OCI-LY1 (cell line): Measurements from ENCODE around the gene PACSIN2.

ENCODE experiments used
- H2AFZ ChIP-seq: fragments of 200-600 bp; sonication (generic), shearing (Covaris generic); 2 replicates; pipeline ENCODE4 v1.6.0; 2014; ENCODE audit warnings: antibody characterized with exemption, mild to moderate bottlenecking, low read length
- H3F3A ChIP-seq: fragments of 200-600 bp; sonication (generic), shearing (Covaris generic); 2 replicates; pipeline ENCODE4 v1.6.0; 2014; ENCODE audit warnings: mild to moderate bottlenecking, antibody characterized with exemption, low read length, moderate library complexity; ENCODE audit not compliant: insufficient read depth
- H3K27ac ChIP-seq: fragments of 200-600 bp; sonication (generic); 2 replicates; pipeline ENCODE4 v1.5.1; 2014; ENCODE audit warnings: low read length, mixed run types, mild to moderate bottlenecking, low read depth; ENCODE audit not compliant: poor library complexity, severe bottlenecking
- H3K27me3 ChIP-seq: fragments of 200-600 bp; sonication (generic); 2 replicates; pipeline ENCODE4 v1.6.0; 2014; ENCODE audit warnings: antibody characterized with exemption, mild to moderate bottlenecking, low read length, moderate library complexity; ENCODE audit not compliant: insufficient read depth
- H3K36me3 ChIP-seq: fragments of 200-600 bp; sonication (generic); 2 replicates; pipeline ENCODE4 v1.6.1; 2014; ENCODE audit warnings: mild to moderate bottlenecking, antibody characterized with exemption, low read length, moderate library complexity, mixed read lengths; ENCODE audit not compliant: insufficient read depth
- H3K4me1 ChIP-seq: fragments of 200-600 bp; sonication (generic); 2 replicates; pipeline ENCODE4 v1.5.1; 2014; ENCODE audit warnings: mild to moderate bottlenecking, low read length, moderate library complexity; ENCODE audit not compliant: insufficient read depth, severe bottlenecking
- H3K4me2 ChIP-seq: fragments of 200-600 bp; sonication (generic), shearing (Covaris generic); 2 replicates; pipeline ENCODE4 v1.6.1; 2014; ENCODE audit warnings: low read length
- H3K4me3 ChIP-seq: fragments of 200-600 bp; sonication (generic); 2 replicates; pipeline ENCODE4 v1.5.1; 2014; ENCODE audit warnings: low read length, low read depth, mild to moderate bottlenecking, mixed read lengths; ENCODE audit not compliant: poor library complexity, severe bottlenecking
- H3K79me2 ChIP-seq: fragments of 200-600 bp; shearing (Covaris generic); 2 replicates; pipeline ENCODE4 v1.6.1; 2016; ENCODE audit warnings: mixed run types, low read length, mixed read lengths; ENCODE audit not compliant: insufficient read depth
- H3K9ac ChIP-seq: fragments of 200-600 bp; sonication (generic), shearing (Covaris generic); 2 replicates; pipeline ENCODE4 v1.6.1; 2014; ENCODE audit warnings: mild to moderate bottlenecking, low read length, mixed read lengths
- H3K9me2 ChIP-seq: fragments of 200-600 bp; sonication (generic), shearing (Covaris generic); 2 replicates; pipeline ENCODE4 v1.6.1; 2014; ENCODE audit warnings: low read depth, mild to moderate bottlenecking, low read length, mixed read lengths
- H3K9me3 ChIP-seq: fragments of 200-600 bp; shearing (Covaris generic); 2 replicates; pipeline ENCODE4 v1.6.1; 2014; ENCODE audit warnings: low read length, mixed read lengths
- H4K20me1 ChIP-seq: fragments of 200-600 bp; sonication (generic), shearing (Covaris generic); 2 replicates; pipeline ENCODE4 v1.6.0; 2016; ENCODE audit warnings: mild to moderate bottlenecking, low read length; ENCODE audit not compliant: insufficient read depth
- EZH2 ChIP-seq: fragments of 200-600 bp; sonication (generic), shearing (Covaris generic); IDR thresholded peaks from 2 replicates; pipeline ENCODE4 v1.8.0; 2017; ENCODE audit warnings: borderline replicate concordance, mixed run types, mild to moderate bottlenecking, antibody characterized with exemption, low read length, moderate library complexity, mixed read lengths
- TF ChIP-seq, protein P1 (sequence below): fragments of 200-600 bp; sonication (generic), shearing (Covaris generic); IDR thresholded peaks from 2 replicates; pipeline ENCODE4 v1.5.1; 2017; ENCODE audit warnings: mild to moderate bottlenecking, antibody characterized with exemption, low read length, moderate library complexity, mixed read lengths

The PACSIN2 gene

DNA sequence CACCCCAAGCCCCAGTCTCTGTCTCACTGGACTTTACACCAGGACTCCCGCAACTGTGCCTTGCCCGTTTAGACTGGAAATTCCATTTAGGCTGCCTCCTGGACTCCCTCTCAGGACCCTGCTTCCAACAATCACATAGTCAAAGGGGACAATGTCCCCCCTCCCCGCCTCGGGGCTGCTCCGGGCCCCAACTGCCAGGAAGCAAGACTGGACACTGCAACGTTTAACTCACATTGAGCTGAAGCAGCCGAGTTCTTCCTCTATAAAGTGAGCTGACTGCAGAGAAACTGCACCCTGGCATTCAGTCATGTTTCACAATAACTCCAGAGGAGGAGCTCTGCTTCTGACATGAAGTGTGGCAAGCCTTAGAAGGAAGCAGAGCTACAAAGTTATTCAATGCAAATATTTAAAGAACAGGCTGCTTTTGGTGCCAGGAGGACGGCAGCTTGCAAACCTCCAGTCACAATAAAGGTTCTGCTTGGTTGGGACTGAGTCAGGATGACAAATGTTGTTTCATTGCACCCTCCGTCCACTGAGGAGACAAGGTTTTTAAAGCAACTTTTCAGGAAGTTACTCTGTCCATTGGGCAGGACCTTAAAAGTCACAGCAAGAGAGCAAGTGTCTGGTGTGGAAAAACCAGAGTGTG is 19.9 kb downstream of the PACSIN2 start:
- no peak overlapping the region for H3K4me2 ChIP-seq
- H3K79me2 ChIP-seq, result no peaks in the 10 kb centered on the region
- H2AFZ ChIP-seq, result no peak overlapping the region
- TF ChIP-seq EZH2, result no peak
- TF ChIP-seq, protein P1, sequence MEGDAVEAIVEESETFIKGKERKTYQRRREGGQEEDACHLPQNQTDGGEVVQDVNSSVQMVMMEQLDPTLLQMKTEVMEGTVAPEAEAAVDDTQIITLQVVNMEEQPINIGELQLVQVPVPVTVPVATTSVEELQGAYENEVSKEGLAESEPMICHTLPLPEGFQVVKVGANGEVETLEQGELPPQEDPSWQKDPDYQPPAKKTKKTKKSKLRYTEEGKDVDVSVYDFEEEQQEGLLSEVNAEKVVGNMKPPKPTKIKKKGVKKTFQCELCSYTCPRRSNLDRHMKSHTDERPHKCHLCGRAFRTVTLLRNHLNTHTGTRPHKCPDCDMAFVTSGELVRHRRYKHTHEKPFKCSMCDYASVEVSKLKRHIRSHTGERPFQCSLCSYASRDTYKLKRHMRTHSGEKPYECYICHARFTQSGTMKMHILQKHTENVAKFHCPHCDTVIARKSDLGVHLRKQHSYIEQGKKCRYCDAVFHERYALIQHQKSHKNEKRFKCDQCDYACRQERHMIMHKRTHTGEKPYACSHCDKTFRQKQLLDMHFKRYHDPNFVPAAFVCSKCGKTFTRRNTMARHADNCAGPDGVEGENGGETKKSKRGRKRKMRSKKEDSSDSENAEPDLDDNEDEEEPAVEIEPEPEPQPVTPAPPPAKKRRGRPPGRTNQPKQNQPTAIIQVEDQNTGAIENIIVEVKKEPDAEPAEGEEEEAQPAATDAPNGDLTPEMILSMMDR, result no peak
- H3K4me1 ChIP-seq, result peaks cover 9% of the 10 kb centered on the region
- H3K9ac ChIP-seq, result no peak overlapping the region
- H3F3A ChIP-seq, result no peaks in the 10 kb centered on the region
- H3K9me3 ChIP-seq, result 0 out of 2 replicates have a peak, but pooled peaks cover 4% of the 10 kb centered on the region
- no peak overlapping the region for H3K4me3 ChIP-seq
- H3K9me2 ChIP-seq, result no peaks in the 10 kb centered on the region
- H3K27me3 ChIP-seq, result no peaks in the 10 kb centered on the region
- H3K27ac ChIP-seq, result no peak overlapping the region
- peaks cover 3% of the 10 kb centered on the region; the same call in 1 of the 2 replicates for H3K36me3 ChIP-seq
- H4K20me1 ChIP-seq, result no peaks in the 10 kb centered on the region

DNA sequence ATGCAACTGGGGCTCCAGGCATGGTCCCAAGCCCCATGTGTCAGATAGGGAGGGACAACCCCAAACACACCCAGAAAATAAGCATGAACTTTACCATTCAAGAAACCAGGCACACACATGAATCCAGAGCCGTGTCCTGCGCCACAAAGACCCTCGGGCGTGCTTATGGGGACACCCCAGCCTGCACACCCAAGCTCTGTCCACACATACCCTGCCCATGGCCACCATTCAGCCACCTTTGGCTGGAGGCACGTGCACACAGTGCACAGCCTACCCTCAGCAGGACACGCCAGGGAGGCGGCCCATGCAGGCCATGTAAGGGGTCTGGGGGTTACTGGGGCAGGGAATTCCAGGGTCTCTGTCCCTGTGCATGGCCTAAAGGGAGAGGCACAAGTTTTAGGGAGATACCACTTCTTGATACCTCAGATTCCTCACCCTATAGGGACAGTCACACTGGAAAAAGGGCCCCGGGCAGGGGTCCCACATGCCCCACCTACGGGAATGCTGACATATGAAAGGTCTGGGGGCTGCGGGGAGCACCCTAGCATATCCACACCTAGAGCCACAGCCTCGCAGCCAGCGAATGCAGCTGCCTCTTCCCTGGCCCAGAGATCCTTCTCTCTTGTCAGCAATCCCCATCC is 20.6 kb downstream of the PACSIN2 start:
- Histone ChIP-seq H3K9ac (no peak overlapping the region), H3K4me3 (no peak overlapping the region), H3K9me2 (no peaks in the 10 kb centered on the region), H3K9me3 (0 out of 2 replicates have a peak, but pooled peaks cover 4% of the 10 kb centered on the region), H3K4me2 (no peak overlapping the region), H3K4me1 (peaks cover 9% of the 10 kb centered on the region), H3K27ac (no peak overlapping the region), H2AFZ (no peak overlapping the region), H3K79me2 (no peaks in the 10 kb centered on the region), H3F3A (no peaks in the 10 kb centered on the region), H3K36me3 (peaks cover 3% of the 10 kb centered on the region; the same call in 1 of the 2 replicates), H4K20me1 (no peaks in the 10 kb centered on the region), H3K27me3 (no peaks in the 10 kb centered on the region)
- TF ChIP-seq EZH2, result no peak
- TF ChIP-seq, protein P1, result no peak

DNA sequence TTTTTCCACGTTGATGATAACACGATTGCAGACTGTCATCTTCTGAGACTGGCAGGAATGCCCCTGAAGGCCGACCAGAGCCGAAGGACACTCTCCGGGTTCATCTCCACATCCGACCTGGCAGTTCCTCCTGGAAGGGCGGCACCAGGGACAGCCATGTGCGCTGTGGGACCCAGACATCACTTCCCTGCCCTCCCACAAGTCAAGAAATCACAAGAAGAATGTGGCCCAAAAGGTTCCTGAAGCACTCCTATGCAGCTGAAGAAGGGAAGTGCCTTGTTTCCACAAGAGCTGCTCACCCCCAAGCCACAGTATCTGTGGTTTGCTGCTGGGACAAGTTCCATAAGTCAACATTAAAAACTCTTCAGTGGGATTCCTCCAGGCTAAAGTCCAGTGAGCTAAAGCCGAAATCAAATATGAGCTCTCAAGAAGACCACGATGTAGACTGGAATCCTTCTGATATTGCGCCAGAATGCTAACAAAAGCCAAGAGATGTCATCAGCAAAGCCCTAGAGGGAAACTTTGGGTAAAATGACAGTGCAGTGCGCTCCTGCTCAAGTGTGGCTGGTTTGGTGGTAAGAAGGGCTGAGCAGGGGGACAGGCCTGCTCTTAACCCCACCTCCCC is 21.2 kb downstream of the PACSIN2 start:
- no peaks in the 10 kb centered on the region for H3K27me3 ChIP-seq
- no peak overlapping the region for H3K27ac ChIP-seq
- no peak overlapping the region for H3K4me2 ChIP-seq
- H4K20me1 ChIP-seq, result no peaks in the 10 kb centered on the region
- H2AFZ ChIP-seq, result no peak overlapping the region
- H3F3A ChIP-seq, result no peaks in the 10 kb centered on the region
- H3K36me3 ChIP-seq, result peaks cover 3% of the 10 kb centered on the region; the same call in 1 of the 2 replicates
- H3K9me3 ChIP-seq, result 0 out of 2 replicates have a peak, but pooled peaks cover 4% of the 10 kb centered on the region
- no peaks in the 10 kb centered on the region for H3K79me2 ChIP-seq
- no peak for TF ChIP-seq EZH2
- TF ChIP-seq, protein P1, result no peak
- H3K4me3 ChIP-seq, result no peak overlapping the region
- H3K4me1 ChIP-seq, result peaks cover 9% of the 10 kb centered on the region
- no peaks in the 10 kb centered on the region for H3K9me2 ChIP-seq
- H3K9ac ChIP-seq, result no peak overlapping the region
